ENCODE data around the gene DNMT1.

DNA sequence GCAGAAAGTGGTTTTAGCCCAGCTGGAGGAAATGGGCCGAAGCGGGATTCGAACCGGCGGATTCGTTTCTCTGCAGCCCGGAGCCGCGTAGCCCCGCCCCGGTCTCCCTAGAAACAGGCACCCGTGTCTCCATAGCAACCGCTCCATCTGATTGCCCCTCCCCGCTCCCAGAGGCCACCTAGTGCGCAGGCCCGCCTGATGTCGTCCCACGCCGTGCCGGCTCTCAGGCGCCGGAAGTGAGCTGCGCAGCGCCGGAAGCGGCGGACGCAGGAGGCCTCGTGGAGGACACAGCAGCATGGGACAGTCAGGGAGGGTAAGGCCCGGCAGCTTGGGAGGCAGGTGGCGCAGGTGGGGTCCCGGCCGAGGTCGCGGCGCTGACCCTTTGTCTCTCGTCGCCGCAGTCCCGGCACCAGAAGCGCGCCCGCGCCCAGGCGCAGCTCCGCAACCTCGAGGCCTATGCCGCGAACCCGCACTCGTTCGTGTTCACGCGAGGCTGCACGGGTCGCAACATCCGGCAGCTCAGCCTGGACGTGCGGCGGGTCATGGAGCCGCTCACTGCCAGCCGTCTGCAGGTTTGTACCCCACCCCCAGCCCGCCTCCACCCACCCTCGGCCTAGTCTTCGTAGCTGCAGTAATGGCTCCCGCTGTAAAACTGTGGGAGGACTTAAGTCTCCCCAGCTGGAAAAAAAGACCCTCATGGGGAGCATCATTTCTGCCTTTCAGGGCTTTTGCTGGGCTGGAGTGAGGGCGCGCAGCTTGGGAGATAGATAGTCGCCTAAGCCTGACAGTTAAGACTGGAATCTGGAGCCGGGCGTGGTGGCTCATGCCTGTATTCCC lies 88.4 kb downstream of the DNMT1 start, which contains the start of gene PPAN:
- TF ChIP-seq, protein P1, sequence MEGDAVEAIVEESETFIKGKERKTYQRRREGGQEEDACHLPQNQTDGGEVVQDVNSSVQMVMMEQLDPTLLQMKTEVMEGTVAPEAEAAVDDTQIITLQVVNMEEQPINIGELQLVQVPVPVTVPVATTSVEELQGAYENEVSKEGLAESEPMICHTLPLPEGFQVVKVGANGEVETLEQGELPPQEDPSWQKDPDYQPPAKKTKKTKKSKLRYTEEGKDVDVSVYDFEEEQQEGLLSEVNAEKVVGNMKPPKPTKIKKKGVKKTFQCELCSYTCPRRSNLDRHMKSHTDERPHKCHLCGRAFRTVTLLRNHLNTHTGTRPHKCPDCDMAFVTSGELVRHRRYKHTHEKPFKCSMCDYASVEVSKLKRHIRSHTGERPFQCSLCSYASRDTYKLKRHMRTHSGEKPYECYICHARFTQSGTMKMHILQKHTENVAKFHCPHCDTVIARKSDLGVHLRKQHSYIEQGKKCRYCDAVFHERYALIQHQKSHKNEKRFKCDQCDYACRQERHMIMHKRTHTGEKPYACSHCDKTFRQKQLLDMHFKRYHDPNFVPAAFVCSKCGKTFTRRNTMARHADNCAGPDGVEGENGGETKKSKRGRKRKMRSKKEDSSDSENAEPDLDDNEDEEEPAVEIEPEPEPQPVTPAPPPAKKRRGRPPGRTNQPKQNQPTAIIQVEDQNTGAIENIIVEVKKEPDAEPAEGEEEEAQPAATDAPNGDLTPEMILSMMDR (IDR thresholded peaks at IDR 0.05): peak in 1 of 6 experiments; percentile 48
- TF ChIP-seq POLR2A (IDR thresholded peaks at IDR 0.05): peak in 2 of 4 donors; percentile 71 to 81
- TF ChIP-seq POLR2AphosphoS5 (IDR thresholded peaks at IDR 0.05): peak; percentile 86 to 90
- TF ChIP-seq EP300 (IDR thresholded peaks at IDR 0.05): no peak

All from upper lobe of left lung (tissue), 4 donors.